GM12878 (cell line): ENCODE results near the gene MEAK7. TPM values are rescaled to one million over a fixed set of nuclear protein-coding genes. Genes with fewer than 3 reads are reported as not detected.

ENCODE experiments used
- ATAC-seq: fragments of 200-7000 bp; cut with Tn5 transposase; 3 replicates; pipeline ENCODE4 v1.9.1; 2020; ENCODE audit warnings: mild to moderate bottlenecking, moderate library complexity
- BruUV-seq: library from RNA; stranded (reverse); fragments of 400-500 nt; replicated peaks from 2 replicates; lab custom pipeline; 2021; lab: Mats Ljungman, UMichigan
- CTCF ChIA-PET: fragments of 300-600 bp; sonication (Branson Sonifier 250); formaldehyde crosslinking; extraction: SDS; loops from one replicate; lab custom pipeline; 2021; ENCODE audit warnings: inconsistent platforms; lab: Yijun Ruan, JAX
- POLR2A ChIA-PET: fragments of 350-600 bp; formaldehyde crosslinking; extraction: SDS; loops from one replicate; lab custom pipeline; 2021; ENCODE audit warnings: inconsistent platforms; lab: Charles Lee
- RAD21 ChIA-PET: fragments of 300-600 bp; sonication (Branson Sonifier 250); formaldehyde crosslinking; loops from one replicate; lab custom pipeline; 2023; ENCODE audit warnings: antibody characterized with exemption; ENCODE audit not compliant: unreplicated experiment; lab: Charles Lee
- SMC1A ChIA-PET: fragments of 300-600 bp; sonication (Branson Sonifier 250); formaldehyde crosslinking; loops from one replicate; lab custom pipeline; 2023; ENCODE audit not compliant: unreplicated experiment, uncharacterized antibody; lab: Charles Lee
- DNase-seq: peaks from one replicate; pipeline ENCODE4 v3.0.0-alpha.2; 2011; ENCODE audit warnings: low read depth, low spot score
- FAIRE-seq: peaks from 3 replicates; lab custom pipeline; 2011; peaks lifted over from hg19 to GRCh38; lab: Jason Lieb, UNC
- H2AFZ ChIP-seq: 2 replicates; pipeline ENCODE4 v1.6.0; 2011; ENCODE audit warnings: low read depth, low read length, control low read depth; ENCODE audit not compliant: control insufficient read depth
- H3K27ac ChIP-seq: 2 replicates; pipeline ENCODE4 v1.5.1; 2011; ENCODE audit warnings: control low read depth; ENCODE audit not compliant: control insufficient read depth, insufficient read depth
- H3K27me3 ChIP-seq, 2 experiments: replicated peaks in 1 of 2; 2 replicates each; pipeline versions ENCODE4 v1.6.0 to v1.6.1; 2011; ENCODE audit warnings: low read length in 1 of 2; ENCODE audit not compliant: control insufficient read depth in 2 of 2, insufficient read depth in 2 of 2
- H3K36me3 ChIP-seq, 2 experiments: 2 replicates each; pipeline ENCODE4 v1.5.1; 2011; ENCODE audit warnings: low read length in 1 of 2; ENCODE audit not compliant: control insufficient read depth in 2 of 2, insufficient read depth in 2 of 2
- H3K4me1 ChIP-seq: 2 replicates; pipeline ENCODE4 v1.6.1; 2011; ENCODE audit warnings: mild to moderate bottlenecking, low read length, moderate library complexity, mixed read lengths; ENCODE audit not compliant: control insufficient read depth, insufficient read depth
- H3K4me2 ChIP-seq: 2 replicates; pipeline ENCODE4 v1.6.0; 2011; ENCODE audit warnings: control low read depth; ENCODE audit not compliant: control insufficient read depth, insufficient read depth
- H3K4me3 ChIP-seq: fragments of 200-600 bp; sonication (generic); 2 replicates; pipeline ENCODE4 v1.5.1; 2016
- H3K79me2 ChIP-seq: 2 replicates; pipeline ENCODE4 v1.6.0; 2011; ENCODE audit warnings: low read length; ENCODE audit not compliant: control insufficient read depth, insufficient read depth
- H3K9ac ChIP-seq: 2 replicates; pipeline ENCODE4 v1.8.0; 2011; ENCODE audit warnings: low read length, control low read depth, mixed read lengths; ENCODE audit not compliant: control insufficient read depth, insufficient read depth
- H3K9me3 ChIP-seq: replicated peaks from 3 replicates; pipeline ENCODE4 v1.5.1; 2011; ENCODE audit warnings: mild to moderate bottlenecking, low read length; ENCODE audit not compliant: control insufficient read depth, insufficient read depth
- H4K20me1 ChIP-seq: 2 replicates; pipeline ENCODE4 v1.6.0; 2011; ENCODE audit not compliant: control insufficient read depth, insufficient read depth
- ATF7 ChIP-seq: fragments of 450-650 bp; IDR thresholded peaks from 2 replicates; pipeline ENCODE4 v1.6.1; 2016; ENCODE audit warnings: low read depth, mild to moderate bottlenecking
- BACH1 ChIP-seq: fragments of 450-650 bp; IDR thresholded peaks from 2 replicates; pipeline ENCODE4 v1.6.1; 2017; ENCODE audit warnings: mild to moderate bottlenecking, borderline replicate concordance
- BCLAF1 ChIP-seq: fragments of 450-650 bp; IDR thresholded peaks from 2 replicates; pipeline ENCODE4 v1.6.1; 2017; ENCODE audit warnings: antibody characterized with exemption, mild to moderate bottlenecking, moderate library complexity
- HCFC1 ChIP-seq: fragments of 150-350 bp; IDR thresholded peaks from 2 replicates; pipeline ENCODE4 v1.6.1; 2014; ENCODE audit warnings: low read length
- HDGF ChIP-seq: fragments of 450-650 bp; IDR thresholded peaks from 2 replicates; pipeline ENCODE4 v1.6.1; 2016; ENCODE audit warnings: antibody characterized with exemption
- IRF4 ChIP-seq: IDR thresholded peaks from 2 replicates; pipeline ENCODE4 v1.6.1; 2011; ENCODE audit warnings: low read depth, low read length
- ZBED1 ChIP-seq: IDR thresholded peaks from 2 replicates; pipeline ENCODE4 v1.6.1; 2016; ENCODE audit warnings: borderline replicate concordance
- ZNF384 ChIP-seq: IDR thresholded peaks from 2 replicates; pipeline ENCODE4 v1.6.1; 2012; ENCODE audit warnings: low read depth, mild to moderate bottlenecking, low read length, improper control_type of control experiment, borderline replicate concordance
- WGBS: methylation state at CpG from one replicate; pipeline ENCODE4 v1.1.6; 2016; ENCODE audit warnings: low lambda C conversion rate; ENCODE audit not compliant: insufficient replicate concordance, insufficient coverage; ENCODE audit errors: missing lambda C conversion rate; 5-methylcytosine and 5-hydroxymethylcytosine counted together
- in situ Hi-C: fragments of 300-500 bp; cut with MboI; formaldehyde crosslinking; loops from 9 replicates; pipeline ENCODE4 v1.14.3; 2018; ENCODE audit warnings: mixed read lengths
- intact Hi-C: fragments of 100-400 bp; cut with micrococcal nuclease; formaldehyde crosslinking; loops from one replicate; pipeline ENCODE4 v1.14.2; 2022; ENCODE audit not compliant: unreplicated experiment
- polyA plus RNA-seq, 11 experiments: library from polyadenylated mRNA; depleted of rRNA in 4 of 11; unstranded in 6 of 11; stranded (reverse) in 5 of 11; fragments of >200 nt; fragmentation: Nextera tagmentation in 4 of 11; fragmentation: Illumina TruSeq in 1 of 11; extraction: Ambion mirVana in 4 of 11; extraction: Trizol in 1 of 11; gene quantifications; 1 replicate in 1 of 11; 2 replicates in 10 of 11; pipeline versions ENCODE4 v1.2.1 to v1.2.3, GENCODE V29; 2011 to 2016; ENCODE audit warnings: inconsistent platforms in 2 of 11, missing spikeins in 2 of 11, low read depth in 1 of 11
- total RNA-seq, 4 experiments: library from RNA; depleted of rRNA in 3 of 4; stranded (reverse); fragments of >200 nt in 3 of 4; fragmentation: Illumina TruSeq in 1 of 4; extraction: Trizol in 1 of 4; gene quantifications; 2 replicates each; pipeline versions ENCODE4 v1.2.1 to v1.2.3, GENCODE V29; 2013 to 2021

MEAK7 gene
- total and polyA plus RNA-seq, 10 of the 15 experiments (the other 5 are each of a cell fraction or from before 2014, with no cell fraction given) = 1.4 to 11.9 (median 6.4) TPM

GRCh38 chr16:84463221-84463620 is 41.2 kb downstream of the MEAK7 start:
- RAD21 ChIA-PET = no interaction called here
- Histone ChIP-seq H2AFZ (no peak overlapping the region), H4K20me1 (no peaks in the 10 kb centered on the region), H3K4me2 (no peak overlapping the region), H3K9me3 (peaks cover 3% of the 10 kb centered on the region; the same call in 1 of the 3 replicates), H3K27ac (no peak overlapping the region), H3K27me3 (no peaks in the 10 kb centered on the region), H3K9ac (no peak overlapping the region), H3K4me3 (no peak overlapping the region), H3K36me3 (no peaks in the 10 kb centered on the region), H3K79me2 (no peaks in the 10 kb centered on the region), H3K4me1 (no peaks in the 10 kb centered on the region)
- in situ Hi-C loops = no loop called here
- CTCF ChIA-PET = no interaction called here
- TF ChIP-seq IRF4 = no peak
- no peak for TF ChIP-seq BACH1
- TF ChIP-seq ZNF384 = no peak
- no peak for TF ChIP-seq ZBED1
- TF ChIP-seq HCFC1 = no peak
- no peak for TF ChIP-seq HDGF
- no peak for TF ChIP-seq BCLAF1
- TF ChIP-seq ATF7 = no peak
- ATAC-seq (no peak), DNase-seq (no peak), FAIRE-seq (no peak)
- no TSS peak for BruUV-seq
- intact Hi-C loops = no loop called here
- POLR2A ChIA-PET = no interaction called here
- WGBS = 76% methylated on average over 7 of the region's 7 CpGs
- SMC1A ChIA-PET = no interaction called here
